Measurements from ENCODE around the gene CHAC1.

Gene CHAC1, protein sequence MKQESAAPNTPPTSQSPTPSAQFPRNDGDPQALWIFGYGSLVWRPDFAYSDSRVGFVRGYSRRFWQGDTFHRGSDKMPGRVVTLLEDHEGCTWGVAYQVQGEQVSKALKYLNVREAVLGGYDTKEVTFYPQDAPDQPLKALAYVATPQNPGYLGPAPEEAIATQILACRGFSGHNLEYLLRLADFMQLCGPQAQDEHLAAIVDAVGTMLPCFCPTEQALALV

DNA sequence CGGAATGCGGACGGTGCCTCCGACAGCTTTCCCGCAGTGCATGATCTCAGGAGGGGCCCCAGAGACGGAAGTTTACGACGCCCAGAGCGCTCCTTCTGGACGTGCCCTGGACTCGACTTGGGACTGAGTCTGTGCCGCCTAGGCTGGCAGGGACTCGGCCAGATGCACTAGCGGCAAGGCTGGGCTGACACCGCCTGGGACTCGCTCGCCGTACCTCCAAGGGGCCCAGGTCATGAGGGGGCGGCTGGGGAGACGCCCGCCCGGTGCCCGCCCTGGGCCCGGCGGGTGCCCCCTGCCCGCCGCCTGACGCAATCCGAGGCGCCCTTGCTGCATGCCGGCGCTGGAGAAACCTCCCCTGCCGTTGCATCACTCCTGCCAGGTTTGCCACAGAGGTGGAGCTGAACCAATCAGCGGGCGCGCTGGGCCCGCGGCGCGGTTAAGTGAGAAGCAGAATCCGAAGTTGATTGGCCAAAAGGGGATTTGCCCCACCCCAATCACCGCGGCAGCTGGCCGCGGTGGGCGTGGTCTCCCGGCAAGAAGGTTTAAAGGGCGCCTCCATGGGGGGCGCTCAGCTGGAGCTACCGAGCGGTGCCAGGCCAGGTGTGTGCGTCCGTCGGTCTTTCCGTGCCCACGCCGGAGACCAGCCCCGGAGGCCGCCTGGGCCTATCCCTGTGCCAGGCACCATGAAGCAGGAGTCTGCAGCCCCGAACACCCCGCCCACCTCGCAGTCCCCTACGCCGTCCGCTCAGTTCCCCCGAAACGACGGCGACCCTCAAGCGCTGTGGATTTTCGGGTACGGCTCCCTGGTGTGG, at the start of gene CHAC1:
Gene CHAC1, plus strand, starts transcription at position 571 of the 812 bp plus-strand sequence. Its CDS starts 113 bp downstream, at position 684.
- DNase-seq (ENCODE audit: low spot score): peak; percentile 100

DNA sequence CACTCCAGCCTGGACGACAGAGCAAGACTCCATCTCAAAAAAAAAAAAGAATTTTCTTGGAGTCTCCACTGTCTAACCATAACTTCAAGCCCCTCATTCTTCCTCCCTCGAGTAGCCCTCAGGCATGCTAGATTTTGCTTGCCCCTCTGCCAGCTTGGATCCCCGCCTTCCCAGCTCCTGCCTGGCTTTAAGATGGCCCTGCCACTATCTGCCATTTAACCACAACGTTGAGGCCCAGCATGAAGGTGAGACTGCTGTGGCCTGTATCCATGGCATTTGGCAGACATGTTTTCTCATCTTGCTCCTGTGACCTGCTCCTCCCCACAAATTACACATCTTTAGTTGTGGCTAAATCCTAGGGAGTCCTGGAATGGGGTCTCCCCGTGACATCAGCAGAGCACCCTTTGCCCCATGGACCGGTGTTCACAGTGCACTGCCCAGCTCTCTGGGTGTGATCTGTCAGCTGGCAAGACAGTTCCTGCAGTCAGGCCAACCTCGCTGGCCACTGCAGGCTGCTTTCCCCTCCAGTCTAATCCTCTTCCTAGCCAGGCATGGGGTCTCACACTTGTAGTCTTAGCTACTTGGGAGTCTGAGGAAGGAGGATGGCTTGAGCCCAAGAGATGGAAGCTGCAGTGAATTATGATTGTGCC, 48.6 kb upstream of the CHAC1 start:
- no peak for DNase-seq (ENCODE audit: low spot score)

DNA sequence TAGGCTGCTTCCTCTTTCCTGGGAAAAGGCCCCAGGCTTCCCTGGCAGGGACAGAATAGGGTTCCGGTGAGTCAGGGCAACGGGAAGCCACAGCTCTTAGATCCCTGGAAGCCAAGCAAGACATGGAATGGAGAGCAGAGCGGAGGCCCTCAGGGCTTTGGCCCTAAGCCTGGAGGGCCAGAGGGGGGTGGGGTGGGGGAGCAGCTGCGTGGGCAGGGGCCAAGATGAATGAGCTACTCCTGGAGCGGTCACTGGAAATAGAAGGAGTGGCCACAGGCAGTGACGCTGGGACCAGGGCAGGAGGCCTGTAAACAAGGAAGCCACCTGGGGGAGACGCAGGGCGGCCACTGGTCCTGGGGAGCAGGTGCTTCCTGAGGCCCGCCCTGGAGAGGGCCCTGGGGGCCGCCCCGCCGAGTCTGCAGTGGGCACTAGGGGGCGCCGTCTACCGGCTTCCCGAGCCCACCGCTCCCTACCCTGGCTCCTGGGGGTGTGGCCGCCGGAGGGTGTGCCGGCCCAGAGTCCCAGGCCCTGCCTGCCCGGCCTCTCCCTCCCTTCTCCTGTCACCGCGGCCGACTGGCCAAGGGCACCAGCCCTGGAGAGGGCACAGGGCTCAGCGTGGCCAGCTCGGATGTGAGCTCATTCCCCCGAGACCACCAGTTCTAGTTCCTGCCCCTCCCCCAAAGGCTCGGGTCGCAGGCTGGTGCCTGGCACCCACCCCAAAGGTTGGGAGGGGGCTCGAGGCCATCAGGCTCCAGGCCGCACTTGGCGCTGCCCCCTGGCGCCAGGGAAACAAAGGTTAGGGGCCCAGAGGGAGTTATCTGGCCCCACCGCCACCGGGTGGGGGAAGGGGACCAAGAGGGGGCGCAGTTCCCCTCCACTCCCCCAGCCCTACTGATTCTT, 46.9 kb upstream of the CHAC1 start:
- DNase-seq (ENCODE audit: low spot score): peak; percentile 88

DNA sequence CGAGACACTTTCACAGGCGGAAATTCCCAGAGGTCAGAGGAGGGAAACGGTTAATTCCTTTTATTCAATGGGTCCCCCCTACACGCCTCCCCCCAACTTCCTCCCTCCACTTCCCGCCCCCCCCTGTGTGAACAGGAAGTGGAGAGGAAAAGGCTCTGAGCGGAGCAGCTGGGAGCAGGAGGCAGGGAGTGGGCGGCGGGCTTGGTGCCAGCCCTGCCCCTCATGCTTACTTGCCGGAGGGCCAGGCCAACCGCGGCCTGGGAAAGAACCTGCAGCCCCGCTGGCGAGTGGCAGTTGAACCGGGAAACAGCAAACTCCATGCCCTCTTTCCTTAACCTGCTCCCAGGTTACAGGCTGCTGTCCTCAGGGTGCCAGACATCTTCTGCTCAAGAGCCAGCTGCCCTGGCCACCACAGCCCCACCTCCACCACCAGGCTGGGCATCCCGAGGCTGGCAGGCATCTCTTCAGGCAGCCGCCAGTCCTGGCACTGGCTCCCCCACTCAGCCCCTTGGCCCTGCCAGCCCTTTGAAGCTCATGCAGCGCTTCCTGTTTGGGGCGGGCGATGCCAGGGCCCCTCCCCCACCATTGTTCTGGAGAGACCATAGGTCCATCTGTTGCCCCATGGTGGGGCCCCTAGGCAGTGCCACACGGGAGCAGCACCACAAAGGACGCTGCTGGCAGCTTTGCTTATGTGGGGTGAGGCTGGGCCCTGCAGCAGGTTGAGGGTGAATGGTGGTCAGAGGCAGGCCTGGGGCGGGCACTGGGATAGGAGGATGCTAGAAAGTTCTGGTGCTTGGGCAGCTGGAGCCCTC, 46.1 kb upstream of the CHAC1 start:
- peak; percentile 42 for DNase-seq (ENCODE audit: low spot score)

DNA sequence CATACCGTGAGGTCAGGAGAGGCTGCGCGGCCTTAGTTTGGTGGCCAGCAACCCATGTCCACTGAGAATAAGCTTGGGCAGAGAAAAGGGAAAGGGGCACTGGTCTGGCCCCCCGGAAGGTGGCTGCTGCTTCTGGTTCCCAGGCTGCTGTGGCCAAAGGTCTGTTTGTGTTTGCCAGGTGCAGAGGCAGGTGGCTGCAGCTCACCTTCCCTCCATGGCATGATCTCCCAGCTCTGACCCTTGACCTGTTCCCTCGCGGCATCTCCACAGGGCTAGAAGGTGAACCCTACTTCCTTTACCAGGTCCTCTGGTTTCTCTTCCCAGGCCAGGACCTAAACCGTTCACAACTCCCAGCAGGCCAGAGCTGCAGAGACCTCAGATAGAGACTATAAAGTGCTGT, 45.2 kb upstream of the CHAC1 start:
- no peak for DNase-seq (ENCODE audit: low spot score)

DNA sequence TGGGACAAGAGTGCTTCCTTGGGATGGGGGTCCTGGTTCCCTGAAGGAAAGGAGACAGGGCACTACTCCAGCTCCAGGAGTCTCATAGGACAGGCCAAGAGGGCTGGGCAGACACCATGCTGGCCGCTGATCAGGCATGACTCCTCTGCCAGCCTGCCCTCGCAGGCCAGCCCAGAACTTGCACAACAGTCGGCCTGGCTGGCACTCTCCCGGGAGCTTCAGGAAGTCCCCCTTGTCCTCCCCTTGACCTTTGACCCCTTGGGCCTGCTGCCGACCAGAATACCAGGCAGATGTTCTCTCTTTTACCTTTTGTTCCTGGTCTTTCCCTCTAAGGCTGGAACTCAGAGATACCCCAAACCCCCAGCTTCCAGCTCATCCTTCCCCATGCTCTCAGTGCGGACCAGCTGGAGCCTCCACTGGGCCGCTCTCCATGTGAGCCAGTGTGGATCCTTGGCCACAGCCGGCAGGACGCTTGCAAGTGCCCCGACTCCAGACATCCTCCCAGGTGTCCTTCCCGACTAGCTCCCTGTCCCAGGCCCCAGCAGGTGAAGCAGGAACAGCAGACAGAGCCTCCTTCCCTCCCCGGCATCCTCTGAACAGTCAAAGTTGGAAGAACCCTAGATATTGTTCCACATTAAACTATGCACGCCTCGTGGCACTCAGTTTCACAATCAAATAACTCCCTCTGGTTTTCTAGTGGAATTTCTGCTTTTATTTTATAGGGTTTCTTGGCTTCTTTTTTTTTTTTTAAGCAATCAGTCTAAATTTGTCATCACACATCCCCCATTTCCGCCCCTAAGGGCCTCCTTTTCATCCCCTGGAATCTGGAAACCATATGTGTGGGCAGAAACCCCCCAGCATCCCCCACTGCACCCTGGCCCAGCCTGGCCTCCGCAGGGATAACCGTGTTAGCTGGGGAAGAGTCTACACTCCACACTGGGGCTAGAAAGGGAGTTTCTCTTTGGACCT, 43.3 kb upstream of the CHAC1 start:
- DNase-seq (ENCODE audit: low spot score): no peak

DNA sequence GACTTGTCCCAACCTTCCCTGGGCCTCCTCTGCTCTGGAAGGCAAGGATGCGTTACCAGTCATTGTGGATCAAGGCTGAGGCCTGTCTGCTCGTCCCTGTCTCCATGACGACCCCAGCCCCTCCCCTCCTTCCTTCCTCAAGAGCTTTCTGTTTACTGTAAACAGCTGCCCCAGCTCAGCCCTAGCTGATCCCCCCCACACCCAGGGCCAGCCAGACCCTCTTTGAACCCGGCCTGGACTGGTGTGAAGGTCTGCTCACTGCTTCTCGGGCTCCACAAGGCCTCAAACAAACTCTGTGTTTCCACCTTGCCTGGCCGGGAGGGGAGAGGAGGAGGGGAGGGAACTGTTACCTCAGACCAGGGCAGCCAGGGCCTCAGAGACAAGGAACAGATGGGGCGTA, 42.1 kb upstream of the CHAC1 start:
- no peak for DNase-seq (ENCODE audit: low spot score)

DNA sequence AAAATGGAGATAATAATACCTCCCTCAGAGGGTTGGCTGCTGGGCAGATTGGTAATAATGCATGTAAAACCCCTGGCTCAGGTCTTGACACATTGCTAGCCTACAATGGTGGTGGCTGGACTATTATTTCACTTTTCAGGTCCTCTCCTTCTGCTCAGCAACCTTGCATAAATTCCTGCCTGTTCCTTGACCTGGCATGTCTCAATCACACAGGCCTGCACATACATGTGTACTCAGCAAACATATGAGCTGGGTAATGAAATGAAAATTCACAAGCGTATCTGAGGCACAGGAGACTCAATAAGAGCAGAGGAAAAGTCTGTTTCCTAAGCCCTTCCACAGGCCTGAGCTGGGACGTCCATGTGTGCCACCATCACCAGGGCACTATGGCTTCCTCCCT, 41.6 kb upstream of the CHAC1 start:
- DNase-seq (ENCODE audit: low spot score): no peak

DNA sequence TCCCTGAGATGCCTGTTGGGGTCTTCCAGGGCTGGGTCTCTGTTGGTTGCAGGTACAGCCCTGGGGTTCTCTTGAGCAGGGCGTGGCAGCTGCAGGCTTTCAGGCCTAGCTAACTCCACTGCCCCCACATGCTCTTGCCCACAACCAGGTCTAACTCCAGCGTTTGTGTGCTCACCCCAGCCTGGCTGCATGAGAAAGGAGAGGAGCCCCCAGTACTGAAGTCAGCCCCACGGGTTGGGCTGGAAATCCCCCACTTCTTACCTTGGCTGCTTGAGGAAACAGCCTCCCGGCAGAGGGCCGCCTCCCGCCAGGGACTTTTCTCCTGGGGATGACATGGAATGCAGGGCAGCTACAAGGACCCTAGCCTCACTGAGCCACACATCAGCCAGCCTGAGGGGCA, 40.8 kb upstream of the CHAC1 start:
- DNase-seq (ENCODE audit: low spot score): no peak

DNA sequence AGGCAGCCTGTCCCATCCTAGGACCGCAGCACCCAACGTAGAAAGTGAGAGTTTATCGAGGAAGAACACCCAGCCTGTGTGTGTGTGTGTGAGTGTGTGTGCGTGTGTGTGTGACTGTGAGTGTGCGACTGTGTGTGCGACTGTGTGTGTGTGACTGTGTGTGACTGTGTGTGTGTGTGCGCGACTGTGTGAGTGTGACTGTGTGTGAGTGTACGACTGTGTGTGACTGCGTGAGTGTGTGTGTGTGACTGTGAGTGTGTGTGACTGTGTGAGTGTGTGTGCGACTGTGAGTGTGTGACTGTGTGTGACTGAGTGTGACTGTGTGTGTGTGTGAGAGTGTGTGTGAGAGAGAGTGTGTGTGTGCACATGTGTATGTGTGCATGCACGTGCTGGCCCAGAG, 39.3 kb upstream of the CHAC1 start:
- no peak for DNase-seq (ENCODE audit: low spot score)

DNA sequence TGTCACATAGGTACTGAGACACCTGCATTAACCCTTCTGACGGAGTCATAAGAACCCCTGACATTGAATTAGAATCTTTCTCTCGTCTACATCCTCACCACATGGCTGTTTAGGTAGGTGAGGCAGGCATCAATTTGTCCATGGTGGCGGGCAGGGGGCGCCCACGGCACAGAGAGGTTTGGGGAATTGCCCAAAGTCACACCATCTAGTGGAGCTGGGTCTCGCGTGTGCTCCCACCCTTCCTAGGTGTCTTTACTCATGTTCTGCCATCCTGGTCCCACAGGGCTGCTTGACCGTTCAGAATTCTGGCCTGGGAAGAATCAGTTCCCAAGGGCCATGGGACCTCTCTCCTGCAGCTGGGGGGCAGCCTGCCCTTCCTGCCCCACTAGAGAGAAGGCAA, 38.8 kb upstream of the CHAC1 start:
- no peak for DNase-seq (ENCODE audit: low spot score)

DNA sequence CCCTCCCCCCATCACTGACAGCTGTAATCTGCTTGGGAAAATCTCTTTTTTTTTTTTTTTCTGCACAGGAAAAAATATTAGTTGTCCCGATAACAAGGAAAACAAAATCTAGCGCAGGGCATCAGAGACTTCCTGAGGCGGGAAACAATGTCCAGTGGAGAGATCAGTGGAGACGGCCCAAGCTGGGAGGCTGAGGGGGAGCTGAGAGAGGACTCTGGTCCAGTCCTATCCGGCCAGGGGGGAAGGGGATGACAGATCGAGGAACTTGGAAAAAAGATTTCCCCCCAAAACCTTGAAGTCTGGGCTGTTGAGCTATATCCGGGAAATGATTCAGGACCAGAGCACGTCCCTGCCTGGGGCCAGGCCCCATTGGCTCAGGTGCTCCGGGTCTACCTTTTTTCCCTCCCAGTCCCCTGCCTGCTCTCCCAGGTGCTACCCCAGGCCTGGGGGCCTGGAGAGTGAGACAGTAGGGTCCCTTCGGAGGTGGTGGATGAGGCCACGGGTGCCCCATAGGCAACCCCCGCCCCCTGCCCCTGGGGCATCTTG, 38.1 kb upstream of the CHAC1 start:
- no peak for DNase-seq (ENCODE audit: low spot score)

DNA sequence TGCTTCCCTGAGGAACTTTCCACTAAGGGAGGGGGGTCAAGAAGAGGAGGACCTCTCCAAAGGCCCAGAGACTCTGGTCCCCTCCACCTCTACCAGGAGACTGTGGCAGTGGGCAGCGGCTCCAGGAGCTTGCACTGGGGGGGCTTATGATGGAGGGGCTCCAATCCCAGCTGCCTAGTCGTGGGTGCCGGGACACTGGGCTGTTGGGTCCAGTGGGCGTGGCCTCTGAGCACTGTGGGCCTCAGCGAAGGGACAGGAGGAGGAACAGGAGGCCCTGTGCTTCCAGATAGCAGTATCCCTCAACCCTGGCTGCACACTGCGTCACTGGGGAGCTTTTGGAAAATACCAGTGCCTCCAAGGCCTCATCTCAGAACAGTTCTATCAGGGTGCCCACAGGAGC, 37.6 kb upstream of the CHAC1 start:
- no peak for DNase-seq (ENCODE audit: low spot score)

DNA sequence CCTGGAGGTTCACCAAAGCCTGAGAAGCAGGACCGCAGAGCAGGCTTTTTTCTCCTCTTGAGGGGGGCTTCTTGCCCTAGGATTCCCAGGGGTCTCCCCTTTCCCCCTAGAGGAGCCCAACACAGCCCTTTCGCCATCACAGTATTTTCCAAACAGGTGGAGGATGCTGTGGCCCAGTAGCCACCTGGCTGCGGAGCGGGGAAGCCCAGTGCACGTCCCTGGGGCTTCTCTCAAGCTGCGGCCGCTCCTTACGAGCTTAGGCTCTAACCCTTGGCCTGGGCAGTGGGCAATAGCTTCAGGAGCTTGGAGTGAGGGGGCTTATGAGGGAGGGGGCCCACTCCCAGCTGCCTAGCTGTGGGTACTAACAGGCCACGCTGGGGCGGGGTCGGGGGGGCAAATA, 35.7 kb upstream of the CHAC1 start:
- no peak for DNase-seq (ENCODE audit: low spot score)

DNA sequence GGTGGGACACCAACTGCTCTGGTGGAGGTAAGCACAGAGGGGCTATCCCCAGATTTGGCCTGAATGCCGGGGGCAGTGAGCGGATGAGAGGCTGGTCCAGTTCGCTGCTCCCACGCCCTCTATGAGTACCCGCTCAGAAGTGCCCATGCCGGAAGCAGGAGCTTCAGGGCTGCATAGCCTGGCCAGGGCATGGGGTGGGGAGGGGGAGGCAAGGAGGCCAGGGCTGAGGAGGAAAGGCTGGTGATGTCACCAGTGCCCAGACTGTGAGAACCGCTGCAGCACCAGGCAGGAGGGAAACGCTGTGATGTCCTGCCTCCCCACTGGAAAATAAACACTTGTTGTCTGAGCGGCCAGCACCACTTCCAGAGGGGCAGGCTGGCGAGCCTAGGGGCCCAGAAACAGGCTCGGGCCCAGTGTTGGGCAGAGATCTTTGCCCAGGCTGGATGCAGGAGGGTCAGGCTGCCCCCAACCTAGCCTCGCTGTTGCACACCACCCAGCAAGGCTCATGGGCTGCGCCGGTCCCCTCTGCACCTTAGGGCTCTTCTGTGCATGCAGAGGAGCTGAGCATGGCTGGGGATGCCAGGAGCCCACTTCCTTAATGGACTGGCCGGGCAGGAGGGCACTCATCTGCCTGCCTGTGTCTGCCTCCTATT, 35.0 kb upstream of the CHAC1 start:
- no peak for DNase-seq (ENCODE audit: low spot score)

DNA sequence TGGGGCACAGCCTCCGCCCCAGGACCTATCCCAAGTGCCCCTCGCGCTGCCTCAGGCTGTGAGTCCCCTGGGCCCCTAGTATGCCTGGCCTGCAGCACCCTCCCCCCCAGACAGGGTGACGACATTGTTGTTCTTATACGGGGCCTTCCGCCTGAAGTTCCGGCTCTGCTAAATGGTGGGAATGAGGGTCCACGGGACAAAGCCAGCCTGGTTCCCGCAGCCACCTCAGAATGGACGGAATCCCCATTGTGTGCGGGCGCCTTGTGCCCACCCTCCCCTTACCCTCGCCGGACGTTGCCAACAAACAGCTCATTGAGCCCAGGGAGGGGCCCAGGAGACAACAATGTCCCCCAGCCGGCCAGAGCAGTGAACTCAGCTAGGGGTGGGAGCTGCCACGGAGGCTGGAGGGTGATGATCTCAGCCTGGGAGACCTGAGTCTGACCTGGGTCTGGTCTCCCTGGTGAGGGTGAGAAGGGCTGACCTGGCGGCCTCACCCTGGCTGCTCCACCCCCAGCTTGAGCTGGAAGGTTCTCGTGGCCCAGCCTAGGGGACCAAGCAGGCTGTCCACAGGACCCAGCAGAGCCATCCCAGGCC, 34.4 kb upstream of the CHAC1 start:
- no peak for DNase-seq (ENCODE audit: low spot score)

DNA sequence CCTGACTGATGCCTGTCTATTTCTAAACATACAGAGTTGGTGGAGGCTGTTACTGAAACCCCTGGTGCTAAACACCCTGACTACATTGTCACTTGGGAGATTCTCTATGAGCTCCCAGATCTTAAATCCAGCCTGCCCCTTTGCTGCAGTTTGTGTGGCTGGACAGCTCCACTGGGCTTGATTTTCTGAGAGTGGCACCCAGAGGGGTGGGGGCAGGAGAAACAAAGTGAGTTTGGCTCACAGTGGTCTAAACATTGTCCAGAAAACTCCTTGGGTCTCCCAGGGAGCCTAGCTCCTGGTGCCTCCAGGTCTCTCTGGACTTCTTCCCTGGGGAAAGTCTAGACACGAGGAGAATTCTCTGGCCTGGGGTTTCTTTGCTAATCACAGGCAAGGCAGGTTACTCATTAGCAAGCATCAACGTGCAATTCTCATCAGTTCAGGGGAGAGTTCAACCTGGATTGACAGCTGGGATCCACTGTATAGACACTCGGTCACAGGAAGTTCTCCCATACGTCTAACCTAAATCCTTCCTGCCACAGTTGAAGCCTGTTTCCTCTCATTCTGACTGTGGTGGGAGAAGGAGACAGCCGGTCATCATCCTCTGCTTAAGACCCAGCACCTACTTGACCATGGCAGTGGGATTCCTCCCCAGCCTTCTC, 31.2 kb upstream of the CHAC1 start:
- DNase-seq (ENCODE audit: low spot score): no peak

DNA sequence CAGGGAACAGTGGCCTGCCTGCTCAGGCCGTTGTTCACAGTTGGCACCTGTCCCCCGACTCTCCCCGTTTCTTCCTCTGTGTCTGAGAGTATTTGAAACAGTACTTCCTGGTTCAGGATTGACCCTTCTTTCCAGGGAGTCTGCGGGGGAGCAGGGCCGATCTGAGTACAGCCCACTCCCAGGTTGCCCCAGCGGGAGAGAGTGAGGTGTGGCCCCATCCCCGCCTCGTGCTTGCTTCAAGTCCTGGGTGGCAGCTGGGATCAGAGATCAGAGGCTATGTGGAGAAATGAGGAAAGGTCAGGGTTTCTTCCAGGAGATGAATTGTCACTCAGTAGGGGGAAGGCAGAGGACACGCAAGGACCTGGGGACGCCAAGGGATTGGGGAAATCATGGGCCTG, 30.7 kb upstream of the CHAC1 start:
- no peak for DNase-seq (ENCODE audit: low spot score)
